DND-41 (cell line): ENCODE measurements around the gene PHC2.

Source experiments
- EZH2 ChIP-seq: IDR thresholded peaks from 3 replicates; pipeline ENCODE4 v1.6.1; 2012; ENCODE audit warnings: borderline replicate concordance, low read depth, mild to moderate bottlenecking, moderate library complexity, low read length, inconsistent platforms; ENCODE audit not compliant: severe bottlenecking
- TF ChIP-seq, protein P1 (sequence below): IDR thresholded peaks from 2 replicates; pipeline ENCODE4 v1.5.1; 2012; ENCODE audit warnings: borderline replicate concordance, low read length, moderate library complexity, mild to moderate bottlenecking; ENCODE audit not compliant: poor library complexity, severe bottlenecking; ENCODE audit errors: extremely low read depth

DNA sequence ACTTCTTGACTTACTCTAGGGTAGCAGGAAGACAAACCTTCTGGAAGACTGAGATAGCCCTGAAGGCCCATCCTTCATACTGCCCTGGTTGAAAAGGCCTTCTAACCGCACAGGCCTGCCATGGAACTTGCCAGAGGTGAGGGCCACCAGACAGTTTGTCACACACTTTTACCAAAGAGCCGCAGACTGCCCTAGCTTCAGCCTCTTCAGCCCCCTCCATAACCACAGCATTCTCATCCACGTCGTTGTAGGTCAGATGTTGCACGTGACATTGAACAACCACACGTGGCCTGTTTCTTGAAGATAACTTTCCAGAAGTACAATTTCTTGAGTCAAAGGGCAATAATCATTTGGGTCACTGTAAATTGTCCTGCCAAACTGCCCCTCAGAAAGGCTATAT is 155.7 kb downstream of the PHC2 start:
- TF ChIP-seq, protein P1, sequence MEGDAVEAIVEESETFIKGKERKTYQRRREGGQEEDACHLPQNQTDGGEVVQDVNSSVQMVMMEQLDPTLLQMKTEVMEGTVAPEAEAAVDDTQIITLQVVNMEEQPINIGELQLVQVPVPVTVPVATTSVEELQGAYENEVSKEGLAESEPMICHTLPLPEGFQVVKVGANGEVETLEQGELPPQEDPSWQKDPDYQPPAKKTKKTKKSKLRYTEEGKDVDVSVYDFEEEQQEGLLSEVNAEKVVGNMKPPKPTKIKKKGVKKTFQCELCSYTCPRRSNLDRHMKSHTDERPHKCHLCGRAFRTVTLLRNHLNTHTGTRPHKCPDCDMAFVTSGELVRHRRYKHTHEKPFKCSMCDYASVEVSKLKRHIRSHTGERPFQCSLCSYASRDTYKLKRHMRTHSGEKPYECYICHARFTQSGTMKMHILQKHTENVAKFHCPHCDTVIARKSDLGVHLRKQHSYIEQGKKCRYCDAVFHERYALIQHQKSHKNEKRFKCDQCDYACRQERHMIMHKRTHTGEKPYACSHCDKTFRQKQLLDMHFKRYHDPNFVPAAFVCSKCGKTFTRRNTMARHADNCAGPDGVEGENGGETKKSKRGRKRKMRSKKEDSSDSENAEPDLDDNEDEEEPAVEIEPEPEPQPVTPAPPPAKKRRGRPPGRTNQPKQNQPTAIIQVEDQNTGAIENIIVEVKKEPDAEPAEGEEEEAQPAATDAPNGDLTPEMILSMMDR: no peak
- no peak for TF ChIP-seq EZH2
